LNCaP clone FGC (cell line): ENCODE data around the gene KRTAP20-4.

Source experiments
- DNase-seq: peaks from one replicate; pipeline ENCODE4 v3.0.0-alpha.2; 2011; ENCODE audit warnings: low read depth
- H3K4me3 ChIP-seq: 2 replicates; pipeline ENCODE4 v1.5.1; 2011; ENCODE audit warnings: mild to moderate bottlenecking, low read depth, low read length, control low read depth
- TF ChIP-seq, protein P1 (sequence below): IDR thresholded peaks from 2 replicates; pipeline ENCODE4 v1.5.1; 2012; ENCODE audit warnings: mild to moderate bottlenecking; ENCODE audit not compliant: control insufficient read depth, insufficient read depth; ENCODE audit errors: extremely low read depth

The KRTAP20-4 gene

DNA sequence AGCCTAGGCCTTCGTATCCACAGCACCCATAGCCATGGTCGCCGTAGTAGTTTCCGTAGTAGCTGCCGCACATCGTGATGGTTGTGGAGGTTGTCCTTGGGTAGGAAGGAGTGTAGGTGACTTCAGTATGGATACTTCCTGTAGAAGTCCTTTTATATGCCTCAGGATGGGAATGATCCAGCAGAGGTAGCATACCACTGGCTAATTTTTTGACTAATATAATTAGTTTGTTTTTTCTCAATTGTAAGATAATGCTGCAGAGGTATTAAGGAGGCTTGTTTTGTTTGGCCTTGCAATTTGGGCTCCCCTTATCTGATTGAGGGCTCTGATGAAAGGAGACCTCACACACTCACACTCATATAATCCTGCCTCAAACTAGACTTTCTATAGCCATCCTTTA, 21.6 kb upstream of the KRTAP20-4 start, which contains the start of gene KRTAP6-2:
KRTAP6-2 (minus strand) TSS at position 101 of the 400 bp plus-strand sequence; CDS start at position 73, 28 bp downstream.
- TF ChIP-seq, protein P1, sequence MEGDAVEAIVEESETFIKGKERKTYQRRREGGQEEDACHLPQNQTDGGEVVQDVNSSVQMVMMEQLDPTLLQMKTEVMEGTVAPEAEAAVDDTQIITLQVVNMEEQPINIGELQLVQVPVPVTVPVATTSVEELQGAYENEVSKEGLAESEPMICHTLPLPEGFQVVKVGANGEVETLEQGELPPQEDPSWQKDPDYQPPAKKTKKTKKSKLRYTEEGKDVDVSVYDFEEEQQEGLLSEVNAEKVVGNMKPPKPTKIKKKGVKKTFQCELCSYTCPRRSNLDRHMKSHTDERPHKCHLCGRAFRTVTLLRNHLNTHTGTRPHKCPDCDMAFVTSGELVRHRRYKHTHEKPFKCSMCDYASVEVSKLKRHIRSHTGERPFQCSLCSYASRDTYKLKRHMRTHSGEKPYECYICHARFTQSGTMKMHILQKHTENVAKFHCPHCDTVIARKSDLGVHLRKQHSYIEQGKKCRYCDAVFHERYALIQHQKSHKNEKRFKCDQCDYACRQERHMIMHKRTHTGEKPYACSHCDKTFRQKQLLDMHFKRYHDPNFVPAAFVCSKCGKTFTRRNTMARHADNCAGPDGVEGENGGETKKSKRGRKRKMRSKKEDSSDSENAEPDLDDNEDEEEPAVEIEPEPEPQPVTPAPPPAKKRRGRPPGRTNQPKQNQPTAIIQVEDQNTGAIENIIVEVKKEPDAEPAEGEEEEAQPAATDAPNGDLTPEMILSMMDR, result no peak
- no peak for DNase-seq
- H3K4me3 ChIP-seq, result no peak within 1 kb of the TSS

DNA sequence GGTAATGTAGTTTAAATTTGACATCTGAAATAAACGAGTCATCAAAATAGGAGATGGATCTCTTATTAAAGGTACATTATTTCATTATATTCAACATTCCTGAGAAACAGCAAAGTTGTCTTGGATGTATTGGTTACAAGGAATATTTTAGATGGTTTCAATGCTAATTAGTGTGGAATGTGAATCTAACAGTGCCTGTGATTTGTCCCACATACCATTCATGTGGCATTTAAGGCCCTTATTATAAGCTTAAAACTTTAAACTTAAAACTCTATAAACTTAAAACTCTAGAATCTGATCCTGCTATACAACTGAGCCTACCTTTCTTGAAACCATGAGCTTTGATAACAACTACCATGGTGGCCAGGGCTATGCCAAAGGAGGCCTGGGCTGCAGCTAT, 19.6 kb upstream of the KRTAP20-4 start, which contains the start of gene KRTAP22-1:
KRTAP22-1 (plus strand) TSS at position 301 of the 400 bp plus-strand sequence.
- TF ChIP-seq, protein P1, result no peak
- no peak for DNase-seq
- H3K4me3 ChIP-seq, result no peak within 1 kb of the TSS

DNA sequence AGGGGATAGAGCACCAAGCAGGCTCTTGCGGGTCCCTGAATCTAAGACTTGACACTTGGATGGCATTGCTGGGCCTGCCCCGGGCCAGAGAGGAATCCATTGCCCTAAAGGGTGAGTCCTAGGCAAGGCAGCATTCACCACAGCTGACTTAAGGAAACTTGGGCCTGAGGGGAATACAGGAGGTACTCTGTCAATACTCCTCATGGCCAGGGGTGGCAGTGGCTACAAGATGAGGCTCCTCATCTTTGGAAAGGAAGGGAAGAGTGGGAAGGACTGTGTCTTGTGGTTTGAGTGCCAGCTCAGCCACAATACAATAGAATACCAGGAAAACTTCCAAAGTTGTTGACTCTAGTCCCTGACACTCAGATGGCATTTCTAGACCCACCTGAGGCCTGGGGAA, 14.5 kb upstream of the KRTAP20-4 start:
- no peak for DNase-seq
- H3K4me3 ChIP-seq, result no peak overlapping the region
- TF ChIP-seq, protein P1, result no peak

DNA sequence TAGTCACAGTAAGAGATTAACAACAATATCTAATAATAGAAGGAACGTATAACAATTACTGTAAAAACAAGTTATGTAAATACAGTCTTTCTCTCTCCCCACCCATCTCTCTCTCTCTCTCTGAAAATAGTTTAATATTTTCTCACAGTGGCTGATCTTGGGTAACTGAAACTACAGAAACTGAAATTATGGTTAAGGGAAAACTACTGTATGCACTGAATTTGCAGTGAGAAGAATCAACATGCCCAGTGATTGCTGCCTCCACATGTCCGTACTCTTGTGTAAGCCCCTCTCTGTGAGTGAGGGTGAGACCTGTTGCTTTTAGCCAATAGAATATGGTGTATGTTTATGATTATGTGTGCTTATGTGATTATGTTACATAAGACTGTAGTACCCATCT, 8.3 kb upstream of the KRTAP20-4 start:
- DNase-seq, result no peak
- no peak overlapping the region for H3K4me3 ChIP-seq
- TF ChIP-seq, protein P1, result no peak

DNA sequence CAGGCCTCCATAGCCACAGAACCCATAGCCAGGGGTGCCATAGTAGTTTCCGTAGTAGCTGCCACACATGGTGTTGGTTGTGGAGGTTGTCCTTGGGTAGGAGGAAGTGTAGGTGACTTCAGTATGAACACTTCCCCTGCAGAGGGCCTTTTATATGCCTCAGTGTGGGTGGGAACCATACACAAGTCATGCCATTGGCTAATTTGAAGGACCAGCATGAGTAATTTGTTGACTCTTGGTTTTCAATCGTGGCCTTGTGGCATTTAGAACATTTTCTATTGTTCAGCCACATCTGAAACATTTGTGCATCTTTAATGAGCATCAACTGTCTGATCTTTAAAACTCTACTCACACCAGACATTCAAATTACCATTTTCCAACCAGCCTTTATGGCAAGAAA, 6.6 kb upstream of the KRTAP20-4 start, which contains the start of gene KRTAP6-1:
KRTAP6-1 (minus strand) TSS at position 95 of the 400 bp plus-strand sequence; CDS start at position 69, 26 bp downstream.
- TF ChIP-seq, protein P1, result no peak
- DNase-seq, result no peak
- H3K4me3 ChIP-seq, result no peak within 1 kb of the TSS

DNA sequence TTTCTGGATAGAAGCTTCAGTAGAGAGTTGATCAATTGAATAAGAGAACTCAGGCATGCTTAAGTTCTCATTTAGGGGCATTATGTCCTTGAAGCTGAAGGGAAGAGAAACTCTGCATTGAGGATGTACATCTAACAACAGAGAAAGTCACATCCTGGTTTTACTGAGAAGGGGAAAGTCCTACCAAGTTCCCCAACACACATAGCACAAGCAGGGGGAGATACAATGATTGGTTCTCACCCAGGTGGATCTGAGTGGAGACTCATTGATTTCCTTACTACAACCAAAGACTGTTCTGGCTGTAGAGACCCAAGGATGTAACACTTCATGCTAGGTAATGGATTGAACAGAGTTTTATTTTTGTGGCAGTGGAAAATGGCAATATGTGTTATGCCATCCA, 5.2 kb upstream of the KRTAP20-4 start:
- no peak for DNase-seq
- no peak overlapping the region for H3K4me3 ChIP-seq
- TF ChIP-seq, protein P1, result no peak

DNA sequence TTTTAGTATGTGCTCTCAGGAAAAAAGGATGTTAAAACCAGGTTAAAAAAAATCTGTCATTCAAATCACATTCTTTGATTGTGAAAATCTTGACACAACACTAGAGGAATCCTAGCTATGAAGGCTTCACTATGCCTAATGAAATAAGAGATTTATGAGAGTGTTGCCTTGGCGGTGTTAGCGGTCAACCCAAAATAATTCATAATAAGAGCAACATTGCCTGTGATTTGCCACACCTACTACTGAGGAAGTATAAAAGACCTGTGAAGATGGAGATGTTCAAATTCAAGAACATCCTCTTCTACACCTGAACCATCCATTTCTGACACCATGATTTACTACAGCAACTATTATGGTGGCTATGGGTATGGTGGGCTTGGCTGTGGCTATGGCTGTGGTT, 4.3 kb upstream of the KRTAP20-4 start, which contains the start of gene KRTAP20-1:
KRTAP20-1 (plus strand) TSS at position 301 of the 400 bp plus-strand sequence; CDS start at position 331, 30 bp downstream.
- TF ChIP-seq, protein P1, result no peak
- no peak within 1 kb of the TSS for H3K4me3 ChIP-seq
- no peak for DNase-seq
